SH-SY5Y (cell line): ENCODE measurements around the gene ZER1.

Experiments used
- GATA2 ChIP-seq: IDR thresholded peaks from 2 replicates; pipeline ENCODE4 v1.6.1; 2011; ENCODE audit warnings: mild to moderate bottlenecking, low read depth, low read length
- GATA3 ChIP-seq: IDR thresholded peaks from 2 replicates; pipeline ENCODE4 v1.6.1; 2011; ENCODE audit warnings: low read depth, mild to moderate bottlenecking, low read length, moderate library complexity

The ZER1 gene

GRCh38 chr9:128765499-128765898 lies 6.2 kb downstream of the ZER1 start:
- TF ChIP-seq GATA2 (no peak), GATA3 (no peak)

GRCh38 chr9:128764361-128764760 lies 7.4 kb downstream of the ZER1 start:
- TF ChIP-seq GATA2 = no peak
- no peak for TF ChIP-seq GATA3

GRCh38 chr9:128762671-128763449 lies 8.9 kb downstream of the ZER1 start:
- TF ChIP-seq GATA3 = no peak
- no peak for TF ChIP-seq GATA2

GRCh38 chr9:128757602-128758001 lies 14.1 kb downstream of the ZER1 start:
- TF ChIP-seq GATA2 = no peak
- TF ChIP-seq GATA3 = no peak

- no peak for TF ChIP-seq GATA3
- no peak for TF ChIP-seq GATA2
Measured at GRCh38 chr9:128753627-128754026, 18.1 kb downstream of the ZER1 start.

- TF ChIP-seq GATA3 (no peak), GATA2 (no peak)
Measured at GRCh38 chr9:128750926-128751595, 20.7 kb downstream of the ZER1 start.

GRCh38 chr9:128747241-128747640 lies 24.5 kb downstream of the ZER1 start:
- no peak for TF ChIP-seq GATA3
- no peak for TF ChIP-seq GATA2

- TF ChIP-seq GATA3 (no peak), GATA2 (no peak)
Measured at GRCh38 chr9:128743421-128743820, 28.3 kb downstream of the ZER1 start.

GRCh38 chr9:128742401-128742800 lies 29.3 kb downstream of the ZER1 start:
- TF ChIP-seq GATA3 (no peak), GATA2 (no peak)

- no peak for TF ChIP-seq GATA2
Measured at GRCh38 chr9:128735373-128735772, 36.4 kb downstream of the ZER1 start.

- TF ChIP-seq GATA3 = no peak
- no peak for TF ChIP-seq GATA2
Measured at GRCh38 chr9:128733256-128733655, 38.5 kb downstream of the ZER1 start.

GRCh38 chr9:128732576-128732975 lies 39.2 kb downstream of the ZER1 start:
- TF ChIP-seq GATA2 (no peak), GATA3 (no peak)

- TF ChIP-seq GATA2 (no peak), GATA3 (no peak)
Measured at GRCh38 chr9:128731691-128732090, 40.0 kb downstream of the ZER1 start.

- TF ChIP-seq GATA3 (no peak), GATA2 (no peak)
Measured at GRCh38 chr9:128731093-128731492, 40.6 kb downstream of the ZER1 start.
